H1 (cell line): ENCODE results near the gene PET100. TPM values are rescaled to one million over a fixed set of nuclear protein-coding genes. Genes with fewer than 3 reads are reported as not detected.

Experiments
- CTCF ChIA-PET: fragments of 300-600 bp; sonication (Branson Sonifier 250); formaldehyde crosslinking; loops from one replicate; lab custom pipeline; 2021; ENCODE audit not compliant: partially characterized antibody; lab: Charles Lee
- POLR2A ChIA-PET: fragments of 300-600 bp; sonication (Branson Sonifier 250); formaldehyde crosslinking; loops from one replicate; lab custom pipeline; 2021; ENCODE audit warnings: inconsistent platforms; ENCODE audit not compliant: partially characterized antibody; lab: Charles Lee
- DNase-seq, 2 experiments: peaks; one replicate each; pipeline versions ENCODE4 v3.0.0 to v3.0.0-alpha.2; 2010 to 2022; ENCODE audit warnings: low spot score in 2 of 2, low read depth in 1 of 2, mixed read lengths in 1 of 2
- FAIRE-seq: peaks from 2 replicates; lab custom pipeline; 2011; peaks lifted over from hg19 to GRCh38; lab: Jason Lieb, UNC
- H2AFZ ChIP-seq: 2 replicates; pipeline ENCODE4 v1.8.1; 2012; ENCODE audit warnings: low read length, inconsistent platforms
- H2AK5ac ChIP-seq: 2 replicates; pipeline ENCODE4 v1.6.1; 2013; ENCODE audit warnings: low read depth, low read length
- H2BK120ac ChIP-seq: replicated peaks from 2 replicates; pipeline ENCODE3; 2013; ENCODE audit warnings: low read depth, low read length, inconsistent platforms
- H2BK12ac ChIP-seq: 2 replicates; pipeline ENCODE4 v1.6.1; 2013; ENCODE audit warnings: low read depth, low read length
- H2BK15ac ChIP-seq: 2 replicates; pipeline ENCODE4 v1.6.1; 2013; ENCODE audit warnings: low read length
- H2BK20ac ChIP-seq: 2 replicates; pipeline ENCODE4 v1.6.1; 2013; ENCODE audit warnings: low read length
- H2BK5ac ChIP-seq: 2 replicates; pipeline ENCODE4 v1.6.1; 2013; ENCODE audit warnings: low read depth, low read length
- H3K14ac ChIP-seq: 2 replicates; pipeline ENCODE4 v1.6.1; 2013; ENCODE audit warnings: inconsistent platforms; ENCODE audit not compliant: insufficient read length
- H3K18ac ChIP-seq: 2 replicates; pipeline ENCODE4 v1.6.1; 2013; ENCODE audit warnings: low read length; ENCODE audit errors: extremely low read depth
- H3K23ac ChIP-seq: 2 replicates; pipeline ENCODE4 v1.6.1; 2013; ENCODE audit warnings: inconsistent platforms; ENCODE audit not compliant: insufficient read length
- H3K23me2 ChIP-seq: 2 replicates; pipeline ENCODE4 v1.6.1; 2013; ENCODE audit warnings: low read depth, low read length
- H3K27ac ChIP-seq: 2 replicates; pipeline ENCODE4 v1.6.1; 2011; ENCODE audit warnings: low read depth, low read length, inconsistent platforms
- H3K27me3 ChIP-seq, 4 experiments: replicated peaks in 1 of 4; 1 replicate in 1 of 4; 2 replicates in 3 of 4; pipeline versions ENCODE4 v1.6.1 to v1.8.1; 2011 to 2013; ENCODE audit warnings: low read length in 3 of 4, mild to moderate bottlenecking in 3 of 4, inconsistent platforms in 2 of 4, mixed read lengths in 2 of 4, moderate library complexity in 1 of 4; ENCODE audit not compliant: control insufficient read depth in 3 of 4, insufficient read depth in 3 of 4; ENCODE audit errors: extremely low read depth in 1 of 4
- H3K36me3 ChIP-seq, 4 experiments: 2 replicates each; pipeline versions ENCODE4 v1.6.1 to v1.8.1; 2011 to 2013; ENCODE audit warnings: mild to moderate bottlenecking in 4 of 4, low read length in 3 of 4, moderate library complexity in 2 of 4, control low read depth in 1 of 4, inconsistent platforms in 1 of 4; ENCODE audit not compliant: insufficient read depth in 4 of 4, control insufficient read depth in 2 of 4
- H3K4ac ChIP-seq: replicated peaks from 2 replicates; pipeline ENCODE3; 2013; ENCODE audit warnings: low read length, low read depth, mixed read lengths, inconsistent platforms; ENCODE audit not compliant: insufficient read length
- H3K4me1 ChIP-seq, 4 experiments: replicated peaks in 1 of 4; 1 replicate in 1 of 4; 2 replicates in 3 of 4; pipeline versions ENCODE4 v1.6.1 to v1.8.1; 2011 to 2013; ENCODE audit warnings: low read length in 3 of 4, inconsistent platforms in 2 of 4, mixed read lengths in 1 of 4; ENCODE audit not compliant: insufficient read depth in 4 of 4, control insufficient read depth in 3 of 4
- H3K4me2 ChIP-seq, 2 experiments: 2 replicates each; pipeline versions ENCODE4 v1.6.1 to v1.8.1; 2011 to 2013; ENCODE audit warnings: low read depth in 2 of 2, low read length in 2 of 2, control low read depth in 1 of 2, inconsistent platforms in 1 of 2, mild to moderate bottlenecking in 1 of 2; ENCODE audit not compliant: insufficient read depth in 1 of 2
- H3K4me3 ChIP-seq, 4 experiments: fragments of 200-600, 300-600 bp in 1 of 4; sonication (generic), shearing (Covaris generic), sonication (Bioruptor Twin) in 1 of 4; 2 replicates each; pipeline versions ENCODE4 v1.5.1 to v1.8.1; 2011 to 2016; ENCODE audit warnings: low read length in 4 of 4, low read depth in 3 of 4, control low read depth in 2 of 4, inconsistent platforms in 2 of 4, mild to moderate bottlenecking in 2 of 4, mixed read lengths in 1 of 4, moderate library complexity in 1 of 4; ENCODE audit not compliant: insufficient read depth in 2 of 4; ENCODE audit errors: extremely low read depth in 1 of 4
- H3K56ac ChIP-seq: replicated peaks from 2 replicates; pipeline ENCODE3; 2013; ENCODE audit warnings: low read depth, mild to moderate bottlenecking, mixed read lengths, low read length, inconsistent platforms; ENCODE audit not compliant: insufficient read length
- H3K79me1 ChIP-seq: 2 replicates; pipeline ENCODE4 v1.6.1; 2013; ENCODE audit warnings: low read depth, low read length, control low read depth
- H3K79me2 ChIP-seq, 2 experiments: 2 replicates each; pipeline versions ENCODE4 v1.6.1 to v1.8.1; 2012 to 2013; ENCODE audit warnings: low read length in 2 of 2, mild to moderate bottlenecking in 2 of 2, inconsistent platforms in 1 of 2; ENCODE audit not compliant: insufficient read depth in 2 of 2, control insufficient read depth in 1 of 2
- H3K9ac ChIP-seq, 4 experiments: replicated peaks in 1 of 4; 1 replicate in 1 of 4; 2 replicates in 3 of 4; pipeline versions ENCODE4 v1.6.1 to v1.8.1; 2011 to 2013; ENCODE audit warnings: low read depth in 3 of 4, low read length in 3 of 4, control low read depth in 2 of 4, mild to moderate bottlenecking in 2 of 4, moderate library complexity in 2 of 4, inconsistent platforms in 1 of 4; ENCODE audit errors: extremely low read depth in 1 of 4
- H3K9me3 ChIP-seq, 2 experiments: 2 replicates each; pipeline versions ENCODE4 v1.6.1 to v1.8.1; 2012 to 2013; ENCODE audit warnings: mild to moderate bottlenecking in 2 of 2, moderate library complexity in 2 of 2, control low read depth in 1 of 2, inconsistent platforms in 1 of 2, low read depth in 1 of 2, low read length in 1 of 2, mixed read lengths in 1 of 2; ENCODE audit not compliant: insufficient read depth in 2 of 2
- H4K20me1 ChIP-seq, 2 experiments: replicated peaks in 1 of 2; 2 replicates each; pipeline versions ENCODE3 to v1.8.1; 2011 to 2013; ENCODE audit warnings: inconsistent platforms in 2 of 2, low read length in 2 of 2, mild to moderate bottlenecking in 1 of 2; ENCODE audit not compliant: insufficient read depth in 2 of 2, control insufficient read depth in 1 of 2
- H4K5ac ChIP-seq: 2 replicates; pipeline ENCODE4 v1.6.1; 2013; ENCODE audit warnings: low read length, low read depth, mixed read lengths, inconsistent platforms; ENCODE audit not compliant: insufficient read length
- H4K8ac ChIP-seq: 2 replicates; pipeline ENCODE4 v1.8.0; 2013; ENCODE audit warnings: mild to moderate bottlenecking, moderate library complexity, low read length, inconsistent platforms; ENCODE audit not compliant: insufficient read depth; ENCODE audit errors: extremely low read depth
- H4K91ac ChIP-seq: replicated peaks from 2 replicates; pipeline ENCODE3; 2013; ENCODE audit warnings: low read length, mixed read lengths, inconsistent platforms; ENCODE audit not compliant: insufficient read length
- JUND ChIP-seq: IDR thresholded peaks from 2 replicates; pipeline ENCODE4 v1.6.1; 2011; ENCODE audit warnings: mild to moderate bottlenecking, improper control_type of control experiment, low read length
- NRF1 ChIP-seq: IDR thresholded peaks from 2 replicates; pipeline ENCODE4 v1.6.1; 2011; ENCODE audit warnings: mild to moderate bottlenecking, low read depth, low read length, improper control_type of control experiment
- TAF1 ChIP-seq: IDR thresholded peaks from 2 replicates; pipeline ENCODE4 v1.6.1; 2011; ENCODE audit warnings: mild to moderate bottlenecking, low read depth, low read length
- polyA plus RNA-seq, 7 experiments: library from polyadenylated mRNA; depleted of rRNA in 3 of 7; stranded (reverse) in 5 of 7; unstranded in 2 of 7; fragments of >200 nt in 5 of 7; fragments of 200-250 nt in 2 of 7; gene quantifications; 1 replicate in 5 of 7; 2 replicates in 1 of 7; 4 replicates in 1 of 7; pipeline versions ENCODE4 v1.2.1 to v1.2.3, GENCODE V29; 2011 to 2013; ENCODE audit warnings: missing spikeins in 2 of 7, mixed read lengths in 2 of 7
- total RNA-seq: library from RNA; stranded (reverse); fragmentation: NEBNext Ultra II Directional; extraction: Animal tissue kit (Norgen Biotek cat#: 25700); gene quantifications from 2 replicates; pipeline ENCODE4 v1.2.1, GENCODE V29; 2021
- TF ChIP-seq, protein P1 (sequence below): IDR thresholded peaks from 2 replicates; pipeline ENCODE4 v1.6.1; 2012; ENCODE audit warnings: inconsistent platforms

PET100 gene
- total and polyA plus RNA-seq, 2 of the 8 experiments (the other 6 are each of a cell fraction or from before 2014, with no cell fraction given): 80.8 to 105 TPM

DNA sequence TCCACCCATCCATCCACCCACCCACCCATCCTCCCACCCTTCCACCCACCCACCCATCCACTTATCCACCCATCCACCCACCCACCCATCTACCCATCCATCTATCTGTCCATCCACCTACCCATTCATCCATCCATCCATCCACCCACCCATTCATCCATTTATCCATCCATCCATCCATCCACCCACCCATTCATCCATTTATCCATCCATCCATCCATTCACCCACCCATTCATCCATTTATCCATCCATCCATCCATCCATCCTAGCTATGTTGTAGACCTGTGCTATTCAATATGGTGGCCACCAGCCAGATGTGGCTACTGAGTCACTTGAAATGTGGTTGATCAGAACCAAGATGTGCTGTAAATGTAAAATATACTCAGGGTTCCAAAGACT is 28.9 kb upstream of the PET100 start:
- Histone ChIP-seq H3K4me3 (no peak overlapping the region), H3K4me2 (no peak overlapping the region), H3K36me3 (no peaks in the 10 kb centered on the region), H2BK20ac (no peak overlapping the region), H3K79me2 (peaks cover 0 to 28% of the 10 kb centered on the region in 2 experiments; a peak in 2 of 4 replicates), H3K79me1 (peaks cover 7% of the 10 kb centered on the region), H4K5ac (no peak overlapping the region), H3K23me2 (peaks cover 11% of the 10 kb centered on the region; the same call in 1 of the 2 replicates), H2AFZ (no peak overlapping the region), H2BK12ac (no peak overlapping the region), H3K56ac (no peak overlapping the region), H4K8ac (no peak overlapping the region), H3K9me3 (no peaks in the 10 kb centered on the region), H3K14ac (no peak overlapping the region), H3K4me1 (peaks cover 0 to 9% (median 5%) of the 10 kb centered on the region in 4 experiments; a peak in 5 of 7 replicates), H2AK5ac (no peak overlapping the region), H3K18ac (no peak overlapping the region), H3K9ac (no peak overlapping the region), H4K20me1 (peaks cover 8 to 26% of the 10 kb centered on the region in 2 experiments), H2BK5ac (no peak overlapping the region), H3K4ac (no peak overlapping the region), H2BK120ac (no peak overlapping the region), H2BK15ac (no peak overlapping the region), H3K27me3 (no peaks in the 10 kb centered on the region), H4K91ac (no peak overlapping the region), H3K23ac (no peak overlapping the region), H3K27ac (no peak overlapping the region)
- DNase-seq: no peak
- no peak for FAIRE-seq
- CTCF ChIA-PET: no interaction called here
- POLR2A ChIA-PET: interaction anchor here (0.8 kb wide), 1 partner anchor 1141 kb away, joined by 4 read pairs; the partner anchor contains the start of gene SLC25A23
- TF ChIP-seq, protein P1, sequence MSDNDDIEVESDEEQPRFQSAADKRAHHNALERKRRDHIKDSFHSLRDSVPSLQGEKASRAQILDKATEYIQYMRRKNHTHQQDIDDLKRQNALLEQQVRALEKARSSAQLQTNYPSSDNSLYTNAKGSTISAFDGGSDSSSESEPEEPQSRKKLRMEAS: no peak
- no peak for TF ChIP-seq TAF1
- no peak for TF ChIP-seq NRF1
- no peak for TF ChIP-seq JUND
